Endothelial cell of hepatic sinusoid (primary cell): ENCODE results near the gene NRIP2.

ENCODE experiments used
- in situ Hi-C: cut with HindIII; loops from 2 replicates; pipeline ENCODE4 v1.10.0; 2017; ENCODE audit warnings: low sequenced_read_pairs

NRIP2 gene

DNA sequence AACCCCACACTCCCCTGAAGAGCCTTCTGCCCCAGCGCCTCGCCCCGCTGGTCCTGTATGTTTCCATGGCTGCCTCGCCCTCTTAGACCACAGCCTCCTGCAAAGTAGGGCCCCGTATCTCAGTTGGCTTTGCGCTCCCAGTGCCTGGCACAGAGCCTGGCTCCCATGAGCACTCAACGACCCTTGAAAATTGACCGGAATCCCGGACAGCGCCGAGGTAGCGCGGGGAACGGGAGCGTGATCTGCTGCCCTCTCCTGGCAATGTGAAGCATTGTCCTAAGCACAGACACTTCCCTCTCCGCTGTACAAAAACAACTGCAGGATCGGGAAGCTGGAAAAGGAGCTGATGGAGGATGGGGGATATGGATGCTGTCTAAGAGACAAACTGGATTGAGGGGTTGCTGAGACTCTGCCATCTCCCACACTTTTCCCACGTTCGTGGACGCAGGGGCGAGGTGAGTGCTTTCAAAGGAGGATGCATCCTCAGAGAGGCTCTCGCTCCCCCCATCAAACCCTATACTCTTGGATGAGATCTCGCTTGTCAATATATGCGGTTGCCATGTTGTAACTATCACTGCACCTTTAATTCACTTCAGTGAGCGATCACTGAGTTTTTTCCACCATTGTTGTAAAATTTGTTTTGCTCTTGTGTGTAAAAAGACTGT lies 50.8 kb downstream of the NRIP2 start:
- in situ Hi-C loops = no loop called here

DNA sequence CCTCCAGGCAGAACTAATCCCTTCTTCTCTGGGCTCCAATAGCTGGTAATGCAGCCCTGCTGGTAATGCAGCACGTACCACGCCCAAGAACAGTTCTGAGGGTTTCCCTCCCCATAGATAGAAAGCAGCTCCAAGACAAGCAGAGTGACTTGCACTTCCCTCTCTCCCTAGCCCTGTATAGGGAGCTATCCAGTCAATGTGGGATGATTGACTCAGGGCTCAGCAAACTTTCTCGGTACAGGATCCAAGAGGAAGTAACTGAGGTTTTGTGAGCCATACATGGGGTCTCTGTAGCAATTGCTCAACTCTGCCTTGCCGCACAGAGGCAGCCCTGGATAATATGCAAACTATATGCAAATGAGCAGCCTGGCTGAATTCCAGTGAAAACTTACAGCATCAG lies 55.6 kb downstream of the NRIP2 start:
- in situ Hi-C loops = no loop called here

DNA sequence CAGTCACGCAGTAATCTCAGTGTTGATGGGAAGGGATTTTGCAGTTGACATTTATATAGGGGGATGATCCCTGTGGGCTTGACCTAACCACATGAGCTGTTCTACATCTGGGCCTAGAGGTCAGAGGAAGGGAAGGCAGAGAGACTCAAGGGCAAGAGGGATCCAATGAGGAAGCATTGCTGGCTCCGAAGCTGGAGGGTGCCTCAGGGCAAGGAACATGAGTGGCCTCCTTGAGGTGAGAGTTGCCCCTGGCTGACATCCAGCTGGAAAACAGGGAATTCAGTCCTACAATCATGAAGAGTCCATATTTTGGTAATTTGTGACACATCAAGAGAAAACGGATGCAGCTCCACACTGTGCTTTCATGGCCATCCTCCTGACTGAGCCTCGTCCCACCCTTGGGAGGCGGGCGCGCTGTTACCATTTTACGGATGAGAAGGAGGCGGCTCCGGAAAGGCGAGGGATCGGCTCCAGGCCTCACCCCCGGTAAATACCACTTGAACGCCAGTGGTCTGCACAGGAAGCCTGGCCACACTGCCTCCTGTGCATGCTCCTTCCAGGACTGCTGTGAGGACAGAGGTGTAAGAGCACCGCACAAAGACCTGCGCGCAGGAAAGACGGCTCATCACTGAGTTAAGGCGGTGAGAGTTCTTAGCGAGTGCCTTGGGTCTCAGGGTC lies 58.6 kb downstream of the NRIP2 start:
- in situ Hi-C loops = no loop called here

DNA sequence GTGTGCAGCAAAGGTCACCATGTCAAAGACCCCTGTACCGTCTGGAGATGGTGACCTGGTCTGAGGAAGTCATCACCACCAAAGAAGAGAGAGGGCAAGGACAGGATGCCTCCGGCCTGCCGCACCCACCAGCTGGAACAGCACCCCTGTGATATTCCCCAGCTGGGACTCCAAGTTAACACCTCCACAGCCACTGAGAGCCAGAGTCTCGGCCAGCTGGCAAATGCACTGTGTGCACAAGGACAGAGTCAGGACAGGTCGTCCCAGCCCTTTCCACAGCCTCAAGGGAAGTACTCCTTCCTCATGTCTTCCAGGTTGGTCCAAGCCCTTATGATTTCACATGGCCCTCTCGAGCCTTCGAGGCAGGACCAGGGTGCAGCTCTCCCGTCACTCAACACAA lies 59.4 kb downstream of the NRIP2 start:
- in situ Hi-C loops = no loop called here
